Aorta (tissue), 5 donors: Measurements from ENCODE around the gene CRLF3. TPM values are rescaled to one million over a fixed set of nuclear protein-coding genes. Genes with fewer than 3 reads are reported as not detected.
"Not testable (repeated sequence)": the region's sequence is repeated elsewhere in the genome, so short reads cannot be mapped to it uniquely, and the experiment has no call there.

Experiments
- ATAC-seq: fragments of 200-7000 bp; cut with Tn5 transposase; one replicate; pipeline ENCODE4 v1.9.1; 2022; ENCODE audit warnings: moderate library complexity; ENCODE audit not compliant: low FRiP score
- DNase-seq, 2 donors: peaks; one replicate each; pipeline ENCODE4 v3.0.0-alpha.2; 2020
- H3K27ac ChIP-seq, 2 donors: one replicate each; pipeline ENCODE4 v1.5.1; 2013; ENCODE audit warnings: low read length in 2 of 2, mild to moderate bottlenecking in 2 of 2, moderate library complexity in 2 of 2, control low read depth in 1 of 2, inconsistent platforms in 1 of 2, low read depth in 1 of 2
- H3K27me3 ChIP-seq, 2 donors: one replicate each; pipeline ENCODE4 v1.6.1; 2013; ENCODE audit warnings: control low read depth in 1 of 2, low read length in 1 of 2, mild to moderate bottlenecking in 1 of 2, moderate library complexity in 1 of 2; ENCODE audit not compliant: insufficient read depth in 2 of 2, control insufficient read depth in 1 of 2
- H3K36me3 ChIP-seq, 2 donors: one replicate each; pipeline ENCODE4 v1.6.1; 2013; ENCODE audit warnings: control low read depth in 1 of 2, low read length in 1 of 2, mild to moderate bottlenecking in 1 of 2; ENCODE audit not compliant: insufficient read depth in 2 of 2, control insufficient read depth in 1 of 2
- H3K4me1 ChIP-seq, 2 donors: one replicate each; pipeline ENCODE4 v1.6.1; 2013; ENCODE audit warnings: low read length in 2 of 2, control low read depth in 1 of 2, mild to moderate bottlenecking in 1 of 2, moderate library complexity in 1 of 2; ENCODE audit not compliant: insufficient read depth in 2 of 2, control insufficient read depth in 1 of 2
- H3K4me3 ChIP-seq, 2 donors: one replicate each; pipeline ENCODE4 v1.5.1; 2013; ENCODE audit warnings: low read length in 2 of 2, control low read depth in 1 of 2, mild to moderate bottlenecking in 1 of 2
- H3K9me3 ChIP-seq: one replicate; pipeline ENCODE4 v1.6.1; 2013; ENCODE audit warnings: mild to moderate bottlenecking, low read length; ENCODE audit not compliant: control insufficient read depth
- WGBS, 2 donors: extraction: QIAGEN DNeasy Blood & Tissue Kit; methylation state at CpG; one replicate each; pipeline ENCODE4 v1.1.7; 2013; 5-methylcytosine and 5-hydroxymethylcytosine counted together
- intact Hi-C, 2 donors: fragments of 100-400 bp; cut with DNase I; formaldehyde crosslinking; loops; one replicate each; pipeline versions ENCODE4 v1.14.2 to v1.15.0; 2022
- polyA plus RNA-seq, 2 donors: library from polyadenylated mRNA; stranded (reverse); fragments of 200-250 nt; gene quantifications; one replicate each; pipeline ENCODE4 v1.2.3, GENCODE V29; 2013
- total RNA-seq, 2 donors: library from RNA; stranded (reverse); fragmentation: NEBNext Ultra II Directional; extraction: Animal tissue kit (Norgen Biotek cat#: 25700); gene quantifications; one replicate each; pipeline ENCODE4 v1.2.1, GENCODE V29; 2021
- donor health status: healthy with polysubstance abuse.
- donor health status: Bipolar disorder and iron deficiency.
- donor health status: DM: no; HTN: no; CAD: no.
- donor health status: DM: no; HTN: no; CAD: no.
- donor health status: DM: yes; HTN: yes; CAD: no.

Gene CRLF3
- total and polyA plus RNA-seq, 4 donors = 4.3 to 19.0 (median 8.9) TPM

- DNase-seq = no peak
- Histone ChIP-seq H3K36me3 (peaks cover 0 to 2% of the 10 kb centered on the region in 2 donors), H3K27me3 (no peaks in the 10 kb centered on the region), H3K27ac (no peak overlapping the region), H3K4me1 (no peaks in the 10 kb centered on the region), H3K9me3 (no peaks in the 10 kb centered on the region), H3K4me3 (no peak overlapping the region)
- 92 to 94% methylated on average over 6 of the region's 6 CpGs for WGBS, 2 donors
- ATAC-seq = no peak
- intact Hi-C loops = no loop called here
Observed at GRCh38 chr17:30780343-30780742, 44.1 kb downstream of the CRLF3 start.

DNA sequence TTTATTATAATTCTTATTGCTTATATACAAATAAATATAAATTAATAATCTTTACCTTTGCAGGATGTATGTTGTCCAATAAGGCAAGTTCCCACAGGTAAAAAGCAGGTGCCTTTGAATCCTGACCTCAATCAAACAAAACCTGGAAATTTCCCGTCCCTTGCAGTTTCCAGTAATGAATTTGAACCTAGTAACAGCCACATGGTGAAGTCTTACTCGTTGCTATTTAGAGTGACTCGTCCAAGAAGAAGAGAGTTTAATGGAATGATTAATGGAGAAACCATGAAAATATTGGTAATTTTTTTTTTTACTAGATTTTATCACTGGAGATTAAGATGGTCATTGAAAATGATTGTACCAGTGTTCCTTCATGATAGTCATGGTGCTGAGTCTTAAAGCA lies 55.7 kb downstream of the CRLF3 start:
- 63 to 64% methylated on average over 3 of the region's 3 CpGs for WGBS, 2 donors
- H3K27ac ChIP-seq, H3K36me3 ChIP-seq, H3K4me3 ChIP-seq, H3K9me3 ChIP-seq, intact Hi-C loops, H3K27me3 ChIP-seq, ATAC-seq, H3K4me1 ChIP-seq, DNase-seq: not testable (repeated sequence)

DNA sequence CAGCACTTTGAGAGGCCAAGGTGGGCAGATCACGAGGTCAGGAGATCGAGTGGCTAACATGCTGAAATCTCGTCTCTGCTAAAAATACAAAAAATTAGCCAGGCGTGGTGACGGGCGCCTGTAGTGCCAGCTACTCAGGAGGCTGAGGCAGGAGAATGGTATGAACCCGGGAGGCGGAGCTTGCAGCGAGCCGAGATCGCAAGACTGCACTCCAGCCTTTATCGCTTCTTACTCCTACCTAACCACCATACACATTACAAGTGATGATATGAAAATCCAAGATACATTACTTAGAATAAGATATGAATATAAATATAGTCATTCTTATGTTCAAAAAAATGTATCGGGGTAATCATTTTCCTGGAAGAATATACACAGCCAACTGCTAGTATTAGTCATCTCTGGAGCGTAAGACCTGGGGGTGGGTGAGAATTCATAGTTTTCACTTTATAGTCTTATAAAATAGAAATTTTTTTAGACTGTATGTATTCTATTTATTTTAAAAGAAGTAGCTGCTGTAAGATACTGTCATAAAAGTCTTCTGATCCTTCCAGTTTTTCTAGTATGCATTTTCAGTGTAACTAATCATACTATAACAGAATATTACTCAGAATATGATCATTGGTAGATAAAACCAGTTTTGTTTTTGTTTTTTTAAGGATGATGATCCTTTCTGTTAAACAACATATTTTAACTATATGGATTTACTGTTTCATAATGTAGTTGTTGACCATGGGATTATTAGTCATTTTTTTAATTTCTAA lies 56.7 kb downstream of the CRLF3 start:
- H3K27ac ChIP-seq, DNase-seq, H3K4me3 ChIP-seq, H3K36me3 ChIP-seq, H3K4me1 ChIP-seq, intact Hi-C loops, H3K9me3 ChIP-seq, ATAC-seq, H3K27me3 ChIP-seq: not testable (repeated sequence)
- 94 to 95% methylated on average over 14 of the region's 14 CpGs for WGBS, 2 donors

GRCh38 chr17:30761060-30761459 lies 63.4 kb downstream of the CRLF3 start:
- ATAC-seq (no peak), DNase-seq (no peak)
- H3K9me3 ChIP-seq = no peaks in the 10 kb centered on the region
- H3K27me3 ChIP-seq = no peaks in the 10 kb centered on the region
- intact Hi-C loops = loop anchor here in 1 of 2 donors (5.0 kb wide), 1 partner anchor 41 kb away; no protein-coding TSS in a partner anchor
- H3K36me3 ChIP-seq = peaks cover 0 to 2% of the 10 kb centered on the region in 2 donors
- H3K4me3 ChIP-seq = no peak overlapping the region
- H3K27ac ChIP-seq = no peak overlapping the region
- no peaks in the 10 kb centered on the region for H3K4me1 ChIP-seq

DNA sequence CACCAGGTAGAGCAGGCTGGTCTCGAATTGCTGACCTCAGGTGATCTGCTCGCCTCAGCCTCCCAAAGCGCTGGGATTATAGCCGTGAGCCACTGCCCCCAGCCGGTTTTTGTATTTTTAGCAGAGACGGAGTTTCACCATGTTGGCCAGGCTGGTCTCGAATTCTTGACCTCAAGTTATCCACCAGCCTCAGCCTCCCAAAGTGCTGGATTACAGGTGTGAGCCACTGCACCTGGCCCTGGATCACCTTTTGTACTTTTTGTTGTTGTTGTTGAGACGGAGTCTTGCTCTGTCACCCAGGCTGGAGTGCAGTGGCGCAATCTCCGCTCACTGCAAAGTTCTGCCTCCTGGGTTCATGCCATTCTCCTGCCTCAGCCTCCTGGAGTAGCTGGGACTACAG lies 71.2 kb downstream of the CRLF3 start:
- H3K4me1 ChIP-seq, DNase-seq, H3K27me3 ChIP-seq, H3K9me3 ChIP-seq, intact Hi-C loops, ATAC-seq, H3K27ac ChIP-seq, H3K4me3 ChIP-seq, H3K36me3 ChIP-seq: not testable (repeated sequence)
- WGBS, 2 donors = 96% methylated on average over 10 of the region's 10 CpGs

DNA sequence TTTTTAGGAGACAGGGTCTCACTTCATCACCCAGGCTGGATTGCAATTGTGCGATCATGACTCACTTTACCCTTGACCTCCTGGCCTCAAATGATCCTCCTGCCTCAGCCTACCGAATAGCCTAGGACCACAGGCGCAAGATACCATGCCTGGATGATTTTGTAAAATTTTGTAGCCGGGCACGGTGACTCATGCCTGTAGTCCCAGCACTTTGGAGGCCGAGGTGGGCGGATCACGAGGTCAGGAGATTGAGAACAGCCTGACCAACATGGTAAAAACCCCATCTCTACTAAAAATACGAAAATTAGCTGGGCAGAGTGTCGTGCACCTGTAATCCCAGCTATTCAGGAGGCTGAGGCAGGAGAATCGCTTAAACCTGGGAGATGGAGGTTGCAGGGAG lies 73.5 kb downstream of the CRLF3 start:
- DNase-seq, ATAC-seq, intact Hi-C loops, H3K27ac ChIP-seq, H3K27me3 ChIP-seq, H3K36me3 ChIP-seq, H3K4me3 ChIP-seq, H3K4me1 ChIP-seq, H3K9me3 ChIP-seq: not testable (repeated sequence)
- WGBS, 2 donors = 92% methylated on average over 11 of the region's 11 CpGs

GRCh38 chr17:30747621-30748020 lies 76.9 kb downstream of the CRLF3 start:
- DNase-seq, H3K36me3 ChIP-seq, H3K4me1 ChIP-seq, H3K9me3 ChIP-seq, H3K27ac ChIP-seq, ATAC-seq, intact Hi-C loops, H3K27me3 ChIP-seq, H3K4me3 ChIP-seq: not testable (repeated sequence)
- WGBS, 2 donors = 87 to 95% methylated on average over 4 of the region's 4 CpGs

DNA sequence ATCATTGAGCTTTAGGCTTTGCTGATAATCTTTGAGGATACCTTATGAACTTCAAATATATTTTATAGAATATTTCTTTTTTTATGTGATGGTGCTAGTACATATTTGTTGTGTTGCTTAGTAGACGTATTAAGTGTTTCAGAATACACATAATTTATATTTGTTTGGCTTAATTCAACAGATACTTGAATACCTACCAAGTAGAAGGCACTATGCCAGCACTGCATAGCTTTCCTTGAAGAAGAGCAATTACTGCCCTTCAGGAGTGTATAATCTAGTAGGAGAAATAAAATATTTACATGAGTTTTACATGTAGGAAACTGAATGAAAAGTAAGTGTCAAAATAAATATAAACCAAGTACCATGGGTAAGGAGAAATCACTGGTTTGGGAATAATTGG lies 81.8 kb downstream of the CRLF3 start:
- intact Hi-C loops, H3K27me3 ChIP-seq, H3K9me3 ChIP-seq, H3K27ac ChIP-seq, ATAC-seq, DNase-seq, H3K4me1 ChIP-seq, H3K36me3 ChIP-seq, H3K4me3 ChIP-seq: not testable (repeated sequence)
- 14 to 17% methylated on average over 1 of the region's 1 CpG for WGBS, 2 donors

DNA sequence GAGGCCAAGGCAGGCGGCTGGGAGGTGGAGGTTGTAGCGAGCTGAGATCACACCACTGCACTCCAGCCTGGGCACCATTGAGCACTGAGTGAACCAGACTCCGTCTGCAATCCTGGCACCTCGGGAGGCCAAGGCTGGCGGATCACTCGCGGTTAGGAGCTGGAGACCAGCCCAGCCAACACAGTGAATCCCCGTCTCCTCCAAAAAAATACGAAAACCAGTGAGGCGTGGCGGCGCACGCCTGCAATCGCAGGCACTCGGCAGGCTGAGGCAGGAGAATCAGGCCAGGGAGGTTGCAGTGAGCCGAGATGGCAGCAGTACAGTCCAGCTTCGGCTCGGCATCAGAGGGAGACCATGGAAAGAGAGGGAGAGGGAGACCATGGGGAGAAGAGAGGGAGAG lies 88.1 kb downstream of the CRLF3 start:
- H3K36me3 ChIP-seq, H3K27ac ChIP-seq, H3K4me1 ChIP-seq, intact Hi-C loops, H3K4me3 ChIP-seq, ATAC-seq, H3K9me3 ChIP-seq, H3K27me3 ChIP-seq: not testable (repeated sequence)
- WGBS, 2 donors = 93 to 94% methylated on average over 15 to 18 of the region's 18 CpGs
- DNase-seq = peak in 1 of 2 donors; percentile 48
